K562 (cell line): ENCODE results near the gene AHI1.

Experiments
- CEBPB ChIP-seq: fragments of 450-650 bp; IDR thresholded peaks from 2 replicates; pipeline ENCODE4 v1.6.1; 2016; ENCODE audit warnings: missing genetic modification characterization, missing compliant biosample characterization
- FOXK1 ChIP-seq: sonication (generic); formaldehyde crosslinking; IDR thresholded peaks from 2 replicates; pipeline ENCODE4 v1.8.0; 2022; ENCODE audit warnings: missing genetic modification reagents, mild to moderate bottlenecking, borderline replicate concordance
- MYC ChIP-seq, 2 experiments: fragments of 250-450 bp in 1 of 2; sonication (Bioruptor Pico) in 1 of 2; IDR thresholded peaks; 2 replicates each; pipeline versions ENCODE4 v1.5.1 to v1.6.1; 2012 to 2021; ENCODE audit warnings: low read depth in 2 of 2, borderline replicate concordance in 1 of 2, improper control_type of control experiment in 1 of 2, low read length in 1 of 2, mild to moderate bottlenecking in 1 of 2, moderate library complexity in 1 of 2
- NR2F6 ChIP-seq: fragments of 450-650 bp; formaldehyde crosslinking; IDR thresholded peaks from 2 replicates; pipeline ENCODE4 v1.4.0; 2020; ENCODE audit warnings: mild to moderate bottlenecking
- RAD21 ChIP-seq, 2 experiments: fragments of 250-450 bp in 1 of 2; fragments of 450-650 bp in 1 of 2; sonication (Bioruptor Pico) in 1 of 2; formaldehyde crosslinking in 1 of 2; IDR thresholded peaks in 1 of 2; conservative IDR thresholded peaks in 1 of 2; 2 replicates each; pipeline versions ENCODE4 v1.4.0 to v1.8.0; 2020 to 2022; ENCODE audit warnings: mild to moderate bottlenecking in 2 of 2, moderate library complexity in 1 of 2
- TAF1 ChIP-seq: IDR thresholded peaks from 2 replicates; pipeline ENCODE4 v1.6.1; 2011; ENCODE audit warnings: mild to moderate bottlenecking, low read length, moderate library complexity; ENCODE audit not compliant: insufficient read depth, control insufficient read depth, severe bottlenecking; ENCODE audit errors: extremely low read depth
- YY1 ChIP-seq, 3 experiments: IDR thresholded peaks; 2 replicates each; pipeline ENCODE4 v1.6.1; 2011; ENCODE audit warnings: low read length in 2 of 3, mild to moderate bottlenecking in 2 of 3, moderate library complexity in 2 of 3, borderline replicate concordance in 1 of 3, control low read depth in 1 of 3, low read depth in 1 of 3; ENCODE audit not compliant: insufficient read depth in 3 of 3, insufficient replicate concordance in 2 of 3, control insufficient read depth in 1 of 3, insufficient read length in 1 of 3; ENCODE audit errors: extremely low read depth in 1 of 3
- TF ChIP-seq, protein P1 (sequence below), 3 experiments: IDR thresholded peaks in 2 of 3; conservative IDR thresholded peaks in 1 of 3; 2 replicates each; pipeline ENCODE4 v1.5.1; 2011 to 2012; ENCODE audit warnings: low read length in 3 of 3, mild to moderate bottlenecking in 3 of 3, control low read depth in 2 of 3, improper control_type of control experiment in 1 of 3, inconsistent platforms in 1 of 3, low read depth in 1 of 3, mixed read lengths in 1 of 3, moderate library complexity in 1 of 3; ENCODE audit not compliant: insufficient read depth in 2 of 3
- TF ChIP-seq, protein P2 (sequence below): sonication (generic); formaldehyde crosslinking; IDR thresholded peaks from 2 replicates; pipeline ENCODE4 v1.9.0; 2022; ENCODE audit warnings: mild to moderate bottlenecking, missing genetic modification reagents

DNA sequence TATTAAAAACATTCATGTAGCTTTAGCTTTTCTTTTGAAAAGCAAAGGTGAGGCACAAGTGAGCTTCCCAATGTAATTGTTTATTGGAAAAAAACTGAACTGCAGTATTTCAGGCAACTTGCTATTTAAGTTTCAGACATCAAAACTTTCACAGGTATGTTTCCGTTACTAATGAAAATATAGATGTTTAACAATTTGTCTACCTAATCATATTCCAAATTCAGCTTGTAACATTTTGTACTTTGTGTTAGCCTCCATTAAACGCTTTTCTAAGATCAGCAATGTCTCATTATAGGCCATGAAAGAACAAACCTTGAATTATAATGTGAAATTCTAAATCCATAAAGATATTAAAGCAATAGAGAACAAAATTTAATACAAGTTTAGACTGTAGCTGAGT is 69.5 kb downstream of the AHI1 start:
- TF ChIP-seq NR2F6 = no peak
- no peak for TF ChIP-seq TAF1
- no peak for TF ChIP-seq YY1 (IDR thresholded peaks at IDR 0.05; ENCODE audit: borderline replicate concordance in 1 of 3, control insufficient read depth in 1 of 3, extremely low read depth in 1 of 3, insufficient read depth in 3 of 3, insufficient read length in 1 of 3, insufficient replicate concordance in 2 of 3, low read depth in 1 of 3, low read length in 2 of 3)
- TF ChIP-seq, protein P1, sequence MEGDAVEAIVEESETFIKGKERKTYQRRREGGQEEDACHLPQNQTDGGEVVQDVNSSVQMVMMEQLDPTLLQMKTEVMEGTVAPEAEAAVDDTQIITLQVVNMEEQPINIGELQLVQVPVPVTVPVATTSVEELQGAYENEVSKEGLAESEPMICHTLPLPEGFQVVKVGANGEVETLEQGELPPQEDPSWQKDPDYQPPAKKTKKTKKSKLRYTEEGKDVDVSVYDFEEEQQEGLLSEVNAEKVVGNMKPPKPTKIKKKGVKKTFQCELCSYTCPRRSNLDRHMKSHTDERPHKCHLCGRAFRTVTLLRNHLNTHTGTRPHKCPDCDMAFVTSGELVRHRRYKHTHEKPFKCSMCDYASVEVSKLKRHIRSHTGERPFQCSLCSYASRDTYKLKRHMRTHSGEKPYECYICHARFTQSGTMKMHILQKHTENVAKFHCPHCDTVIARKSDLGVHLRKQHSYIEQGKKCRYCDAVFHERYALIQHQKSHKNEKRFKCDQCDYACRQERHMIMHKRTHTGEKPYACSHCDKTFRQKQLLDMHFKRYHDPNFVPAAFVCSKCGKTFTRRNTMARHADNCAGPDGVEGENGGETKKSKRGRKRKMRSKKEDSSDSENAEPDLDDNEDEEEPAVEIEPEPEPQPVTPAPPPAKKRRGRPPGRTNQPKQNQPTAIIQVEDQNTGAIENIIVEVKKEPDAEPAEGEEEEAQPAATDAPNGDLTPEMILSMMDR (IDR thresholded peaks at IDR 0.05 in 2 of 3, conservative IDR thresholded peaks at IDR 0.05 in 1 of 3; ENCODE audit: insufficient read depth in 2 of 3, low read depth in 1 of 3, low read length in 3 of 3) = no peak
- TF ChIP-seq FOXK1 (CRISPR knock-in tag) = no peak
- TF ChIP-seq, protein P2, sequence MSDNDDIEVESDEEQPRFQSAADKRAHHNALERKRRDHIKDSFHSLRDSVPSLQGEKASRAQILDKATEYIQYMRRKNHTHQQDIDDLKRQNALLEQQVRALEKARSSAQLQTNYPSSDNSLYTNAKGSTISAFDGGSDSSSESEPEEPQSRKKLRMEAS (CRISPR knock-in tag) = no peak
- no peak for TF ChIP-seq MYC (IDR thresholded peaks at IDR 0.05; ENCODE audit: low read depth, low read length)
- no peak for TF ChIP-seq MYC (CRISPR knock-in tag; IDR thresholded peaks at IDR 0.05; ENCODE audit: borderline replicate concordance, low read depth)
- TF ChIP-seq CEBPB (tag) = no peak
- no peak for TF ChIP-seq RAD21 (CRISPR knock-in tag; conservative IDR thresholded peaks at IDR 0.05 in 1 of 2, IDR thresholded peaks at IDR 0.05 in 1 of 2)
